Stimulated activated CD8-positive, alpha-beta memory T cell treated with anti-CD3 and anti-CD28 coated beads, Interleukin-7, amount 100 ng/mL, for 4 hours (primary cell): Measurements from ENCODE around the gene PGA3.
"Not testable (repeated sequence)": the region's sequence is repeated elsewhere in the genome, so short reads cannot be mapped to it uniquely, and the experiment has no call there.

Source experiments
- DNase-seq, 2 donors: peaks; one replicate each; pipeline ENCODE4 v3.0.0-alpha.2; 2020; ENCODE audit warnings: low read depth in 2 of 2

Gene PGA3

DNA sequence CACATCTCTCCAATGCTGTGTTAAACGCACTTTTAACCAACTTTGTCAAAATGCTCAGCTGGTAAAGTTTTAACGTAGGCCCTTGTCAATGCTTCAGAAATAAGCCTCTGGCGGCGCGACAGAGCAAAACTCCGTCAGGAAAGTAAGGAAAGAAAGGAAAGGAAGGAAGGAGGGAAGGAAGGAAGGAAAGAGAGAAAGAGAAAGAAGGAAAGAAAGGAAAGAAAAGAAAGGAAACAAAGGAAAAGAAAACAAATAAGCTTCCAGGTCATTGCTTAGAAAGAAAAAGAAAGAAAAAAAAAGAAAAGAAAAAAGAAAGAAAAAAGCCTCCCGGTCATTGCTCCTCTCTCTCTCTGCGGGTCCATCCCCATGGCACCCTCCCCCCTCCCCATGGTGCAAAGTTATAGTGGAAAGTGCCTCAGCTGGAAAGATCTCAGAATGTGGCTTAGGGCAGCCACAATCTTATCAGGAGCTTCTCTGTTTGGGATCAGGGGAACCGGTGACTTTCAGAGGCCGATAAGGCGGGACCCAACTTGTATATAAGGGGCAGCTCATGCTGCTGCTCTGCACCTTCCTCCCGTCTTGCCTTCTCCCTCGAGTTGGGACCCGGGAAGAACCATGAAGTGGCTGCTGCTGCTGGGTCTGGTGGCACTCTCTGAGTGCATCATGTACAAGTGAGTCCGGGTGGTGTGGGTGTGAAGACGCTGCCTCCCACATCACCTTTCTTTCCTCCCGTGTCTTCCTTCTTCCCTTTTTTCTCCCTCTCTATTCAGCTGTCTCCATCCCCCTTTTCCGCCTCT is at the start of gene PGA3:
Gene PGA3 (plus strand): TSS at position 566 of the 797 bp plus-strand sequence. CDS start 50 bp downstream, at position 616.
- not testable (repeated sequence) for DNase-seq

DNA sequence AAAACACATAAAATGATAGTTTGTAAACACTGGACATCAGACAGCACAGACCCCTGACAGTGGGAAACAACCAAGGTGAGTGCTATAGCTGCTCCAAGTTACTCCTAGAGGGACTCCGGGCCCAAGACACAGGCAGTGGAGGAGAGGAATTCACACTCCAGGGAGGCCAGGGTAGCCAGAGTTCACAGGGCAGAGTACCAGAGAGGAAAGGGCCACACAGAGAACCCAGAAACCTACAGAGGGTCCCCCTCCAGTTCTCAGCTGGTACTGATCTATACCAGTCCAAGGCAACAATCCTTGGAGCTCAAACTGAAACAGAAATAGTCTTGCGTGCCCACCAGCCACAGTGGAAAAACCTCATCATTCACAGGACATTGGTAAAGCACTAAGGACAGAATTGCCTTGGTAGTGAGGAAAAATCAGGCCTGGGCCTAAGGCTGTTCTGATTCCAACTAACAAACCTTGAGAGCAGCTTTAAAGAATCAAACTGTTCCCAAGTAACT is 49.7 kb upstream of the PGA3 start:
- no peak for DNase-seq

DNA sequence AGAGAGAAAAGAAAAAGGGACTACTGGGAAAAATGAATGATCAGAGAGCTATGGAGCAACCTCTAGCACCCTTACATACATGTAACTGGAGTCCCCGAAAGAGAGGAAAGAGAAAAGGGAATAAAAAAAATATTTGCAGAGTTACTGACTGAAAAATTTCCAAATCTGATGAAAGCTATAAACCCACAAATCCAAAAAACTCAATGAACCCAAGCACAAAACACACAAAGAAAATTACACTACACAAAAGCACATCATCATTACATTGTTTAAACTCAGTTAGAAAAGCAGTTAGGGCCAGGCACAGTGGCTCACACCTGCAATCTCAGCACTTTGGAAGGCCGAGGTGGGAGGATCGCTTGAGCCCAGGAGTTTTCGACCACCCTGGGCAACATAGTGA is 48.8 kb upstream of the PGA3 start:
- DNase-seq: no peak

DNA sequence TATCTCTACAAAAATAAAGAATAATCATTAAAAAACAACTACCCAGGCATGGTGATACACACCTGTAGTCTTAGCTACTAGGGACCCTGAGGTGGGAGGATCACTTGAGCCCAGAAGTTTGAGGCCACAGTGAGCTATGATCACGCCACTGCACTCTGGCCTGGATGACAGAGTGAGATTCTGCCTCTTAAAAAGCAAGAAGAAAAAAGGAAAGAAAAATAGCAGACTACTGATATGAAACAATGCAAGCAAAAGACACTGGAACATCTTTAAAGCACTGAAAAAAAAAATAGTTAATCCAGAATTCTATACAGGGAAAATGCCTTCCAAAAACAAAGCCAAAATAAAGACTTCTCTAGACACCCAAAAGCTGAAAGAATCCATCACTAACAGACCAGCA is 48.0 kb upstream of the PGA3 start:
- no peak for DNase-seq

DNA sequence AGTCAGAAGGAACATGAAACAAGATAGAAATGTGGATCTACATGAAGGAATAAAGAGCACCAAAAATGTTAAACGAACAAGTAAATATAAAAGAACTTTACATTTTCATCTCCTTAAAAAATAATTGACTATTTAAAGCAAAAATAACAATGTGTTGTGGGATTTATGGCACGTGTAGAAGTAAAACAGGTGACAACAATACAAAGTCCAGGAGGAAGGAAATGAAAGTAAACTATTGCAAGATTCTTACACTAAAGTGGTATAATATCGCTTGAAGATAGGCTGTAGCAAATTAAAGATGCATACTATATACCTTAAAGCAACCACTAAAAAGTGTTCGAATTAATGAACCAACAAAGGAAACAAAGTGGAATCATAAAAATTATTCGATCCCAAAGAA is 47.6 kb upstream of the PGA3 start:
- DNase-seq: no peak

DNA sequence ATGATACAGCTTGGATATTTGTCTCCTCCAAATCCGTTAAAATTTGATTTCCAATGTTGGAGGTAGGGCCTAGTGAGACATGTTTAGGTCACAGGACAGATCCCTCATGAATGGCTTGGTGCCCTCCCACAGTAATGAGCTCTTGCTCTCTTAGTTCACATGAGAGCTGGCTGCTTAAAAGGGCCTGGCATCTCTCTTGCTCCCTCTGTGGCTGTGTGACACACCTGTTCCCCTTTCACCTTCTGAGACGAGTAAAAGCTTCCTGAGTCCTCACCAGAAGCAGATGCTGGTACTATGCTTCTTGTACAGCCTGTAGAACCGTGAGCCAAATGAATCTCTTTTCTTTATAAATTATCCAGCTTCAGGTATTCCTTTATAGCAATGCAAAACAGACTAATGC is 45.6 kb upstream of the PGA3 start:
- DNase-seq: no peak

DNA sequence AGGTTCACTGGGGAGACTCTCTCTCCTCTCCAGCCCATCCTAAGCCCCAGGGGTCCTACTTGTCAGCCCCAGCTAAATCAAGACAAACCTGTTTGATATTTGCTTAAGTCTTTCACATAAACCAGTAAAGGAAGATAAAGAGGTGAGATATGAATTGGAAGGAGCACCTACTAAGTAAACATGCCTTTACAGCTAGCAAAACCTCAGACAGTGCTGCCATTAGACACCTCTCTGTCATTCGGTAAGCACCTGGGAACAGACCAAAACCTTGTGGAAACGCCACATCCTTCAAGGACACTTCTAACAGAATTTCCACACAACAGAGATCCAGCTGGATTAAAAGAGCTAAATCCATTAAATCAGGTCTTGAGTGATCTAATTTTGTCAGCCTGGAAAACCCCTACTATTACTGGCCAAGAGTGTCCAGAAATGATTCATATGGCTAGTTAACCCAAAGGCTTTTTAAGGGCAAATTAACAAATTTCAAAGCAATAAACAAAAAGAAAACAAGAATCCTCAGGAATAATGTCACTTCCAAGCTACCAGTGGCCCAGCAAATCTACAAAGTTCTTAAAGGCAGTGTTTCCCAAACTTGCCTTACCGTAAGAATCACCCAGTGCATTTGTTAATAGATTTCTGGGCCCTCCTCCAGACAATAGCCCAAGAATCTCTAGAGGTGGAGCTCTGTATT is 44.5 kb upstream of the PGA3 start:
- DNase-seq: no peak

DNA sequence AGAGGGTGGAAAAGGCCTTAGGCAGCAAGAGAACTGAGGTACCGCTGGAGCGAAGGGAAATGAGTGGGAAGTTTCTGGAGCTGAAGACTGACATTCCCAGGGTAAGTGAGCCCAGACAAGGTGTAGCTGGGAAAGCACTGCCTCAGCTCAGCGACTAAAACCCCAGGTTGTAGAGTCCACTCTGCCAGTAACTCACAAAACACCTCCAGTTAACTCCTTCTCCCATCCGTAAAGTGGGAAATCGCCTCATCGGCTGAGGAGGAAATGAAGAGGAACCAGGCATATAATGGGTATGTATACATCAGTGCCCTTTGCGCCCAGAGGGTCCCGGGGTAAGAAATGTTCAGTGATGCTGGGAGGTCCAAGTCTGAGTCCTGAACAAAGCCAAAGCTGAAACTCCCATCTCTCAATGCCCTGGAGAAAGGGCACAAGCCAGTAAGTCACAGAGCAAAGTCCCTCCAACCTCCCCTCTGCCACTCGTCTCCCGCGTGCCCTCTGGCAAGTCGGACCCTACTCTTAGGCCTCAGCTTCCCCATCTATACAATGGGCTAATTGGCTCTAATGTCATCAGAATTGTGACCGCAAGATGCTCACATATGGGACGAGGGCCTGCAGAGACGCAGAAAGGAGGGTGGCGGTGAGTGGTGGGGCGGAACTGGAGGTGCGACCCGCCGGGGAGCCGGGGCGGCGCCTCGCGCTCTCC is 42.7 kb upstream of the PGA3 start:
- DNase-seq: no peak

DNA sequence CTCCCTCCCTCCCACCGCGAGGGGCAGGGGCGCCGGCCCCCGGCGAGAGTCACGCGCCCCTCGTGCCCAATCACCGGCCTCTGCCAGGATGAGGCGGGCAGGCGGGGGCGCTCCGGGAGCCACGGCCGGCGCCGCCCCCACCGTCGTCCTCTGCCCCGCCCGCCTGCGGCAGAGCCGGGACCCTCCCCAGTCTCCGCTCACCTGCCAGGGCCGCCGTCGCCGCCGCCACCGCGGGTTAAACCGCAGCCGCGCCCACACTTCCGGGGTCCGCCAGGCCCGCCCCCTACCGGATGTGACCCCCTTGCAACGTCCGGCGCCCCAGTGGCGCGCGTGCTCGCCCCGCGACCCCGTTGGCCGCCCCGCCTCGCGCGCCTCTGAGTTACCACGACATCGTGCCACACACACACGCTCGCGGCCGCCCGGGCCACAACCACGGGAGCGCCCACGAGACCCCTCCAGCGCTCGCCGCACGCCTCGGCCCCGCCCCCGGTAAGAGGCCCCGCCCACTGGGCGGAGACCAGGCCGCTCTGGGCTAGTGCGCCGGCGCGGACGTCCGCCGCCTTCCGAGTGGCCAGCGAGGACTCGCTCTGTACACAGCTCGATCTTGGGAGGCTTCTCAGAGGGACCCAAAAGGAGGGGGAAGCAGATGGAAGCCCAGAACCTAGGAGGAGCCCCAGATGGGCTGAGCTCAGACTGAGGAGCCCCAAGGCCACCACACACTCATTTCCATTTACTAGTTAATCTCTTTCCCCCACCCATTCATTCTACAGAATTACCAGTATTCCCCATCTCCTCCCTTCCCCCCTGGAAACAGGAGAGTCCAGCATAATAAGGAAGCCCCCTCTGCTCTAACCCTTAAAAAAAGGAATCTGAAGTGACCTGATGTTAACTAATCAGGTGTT is 41.9 kb upstream of the PGA3 start, which contains the start of gene VPS37C:
Gene VPS37C (minus strand): TSS at position 237 of the 902 bp plus-strand sequence. CDS start 22,597 bp downstream, outside the sequence.
- DNase-seq: peak; percentile 80 to 90

DNA sequence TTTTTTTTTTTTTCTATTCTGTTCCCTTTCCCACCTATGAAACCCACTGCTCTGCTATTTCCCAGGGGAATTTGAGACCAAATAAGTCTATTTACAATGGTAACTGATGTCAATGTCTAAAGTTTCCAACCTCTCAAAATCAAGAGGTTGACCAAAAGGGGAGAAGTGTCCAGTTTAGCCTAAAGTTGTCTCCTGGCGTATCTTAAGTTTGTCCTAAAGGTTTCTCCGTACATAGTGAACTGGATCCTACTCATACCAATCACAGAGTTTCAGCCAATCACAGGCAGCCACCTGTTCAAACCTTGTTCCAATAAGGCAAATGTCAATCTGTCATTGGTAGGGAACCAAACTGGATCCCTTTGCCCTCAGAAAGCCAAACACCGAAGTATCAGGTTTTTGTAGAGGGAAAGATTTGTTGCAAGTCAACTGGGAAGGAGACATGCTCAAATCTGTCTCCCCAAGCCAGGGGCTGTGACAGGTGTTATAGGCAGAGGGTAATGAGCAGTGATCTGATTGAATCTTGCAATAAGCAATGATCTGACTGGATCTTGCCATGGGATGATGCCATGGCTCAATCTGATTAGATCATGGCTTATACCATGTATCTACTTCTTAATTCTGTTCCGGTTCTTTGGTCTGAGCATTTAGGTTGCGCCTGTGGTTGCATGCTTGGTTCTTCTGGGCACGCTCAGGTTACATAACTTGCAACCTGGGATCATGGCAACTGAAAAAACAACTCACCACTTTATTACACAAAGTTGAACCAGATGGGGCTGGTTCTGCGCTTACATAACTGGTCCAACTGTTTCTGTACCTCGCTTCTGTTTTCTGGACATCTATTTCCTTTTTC is 41.0 kb upstream of the PGA3 start:
- DNase-seq: no peak

DNA sequence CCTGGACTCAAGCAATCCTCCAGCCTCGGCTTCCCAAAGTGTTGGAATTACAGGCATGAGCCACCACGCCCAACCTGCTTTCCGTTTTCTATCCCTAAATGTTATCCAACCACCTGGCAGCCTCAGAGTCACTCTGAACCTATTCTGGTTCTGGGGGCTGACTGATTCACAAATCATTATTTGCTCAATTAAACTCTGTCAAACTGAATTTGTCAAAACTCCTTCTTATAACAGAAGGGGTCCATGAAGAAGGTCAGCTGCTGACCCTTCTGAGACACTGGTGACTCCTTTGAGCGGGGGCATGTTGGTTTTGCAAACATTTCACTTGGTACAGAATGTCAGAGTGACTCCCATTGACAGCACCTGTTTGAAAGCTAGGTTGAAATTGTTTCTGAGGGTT is 40.3 kb upstream of the PGA3 start:
- DNase-seq: no peak

DNA sequence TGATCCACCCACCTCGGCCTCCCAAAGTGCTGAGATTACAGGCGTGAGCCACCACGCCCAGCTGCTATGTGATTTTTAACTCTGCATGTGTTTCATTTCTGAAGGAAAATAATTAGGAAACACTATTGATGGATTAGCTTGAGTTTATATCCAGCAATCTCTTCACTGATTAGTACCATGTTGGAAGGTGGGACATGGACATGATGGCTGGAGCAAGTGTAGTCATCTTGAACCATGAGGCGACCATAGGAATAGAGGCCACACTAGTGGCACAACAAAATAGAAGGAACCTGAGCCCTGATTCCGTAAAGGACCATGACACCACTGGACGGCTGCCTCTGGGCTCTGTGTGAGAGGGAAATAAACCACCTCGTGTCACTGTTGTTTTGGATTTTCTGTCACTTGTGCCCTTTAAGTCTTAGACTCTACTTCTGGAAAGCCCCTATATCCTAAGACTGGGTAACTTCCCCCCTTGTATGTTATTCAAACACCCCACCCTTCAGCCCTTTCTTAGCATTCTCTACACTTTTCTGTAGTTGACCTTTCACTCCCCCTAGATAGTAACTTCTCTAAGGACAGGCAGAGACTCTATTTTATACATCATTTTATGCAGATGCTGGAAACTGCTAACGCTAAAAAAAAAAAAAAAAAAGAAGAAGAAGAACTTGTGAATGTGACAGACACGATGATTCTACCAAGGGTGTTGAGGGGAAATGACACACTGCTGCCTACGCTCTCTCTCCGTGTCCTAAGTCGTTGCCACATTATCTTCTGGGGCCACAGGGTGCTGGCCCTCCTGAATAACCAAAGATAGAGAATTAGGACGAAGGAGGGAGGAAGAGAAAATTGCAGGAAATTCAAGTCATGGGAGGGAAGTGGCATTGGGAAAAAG is 39.4 kb upstream of the PGA3 start:
- no peak for DNase-seq

DNA sequence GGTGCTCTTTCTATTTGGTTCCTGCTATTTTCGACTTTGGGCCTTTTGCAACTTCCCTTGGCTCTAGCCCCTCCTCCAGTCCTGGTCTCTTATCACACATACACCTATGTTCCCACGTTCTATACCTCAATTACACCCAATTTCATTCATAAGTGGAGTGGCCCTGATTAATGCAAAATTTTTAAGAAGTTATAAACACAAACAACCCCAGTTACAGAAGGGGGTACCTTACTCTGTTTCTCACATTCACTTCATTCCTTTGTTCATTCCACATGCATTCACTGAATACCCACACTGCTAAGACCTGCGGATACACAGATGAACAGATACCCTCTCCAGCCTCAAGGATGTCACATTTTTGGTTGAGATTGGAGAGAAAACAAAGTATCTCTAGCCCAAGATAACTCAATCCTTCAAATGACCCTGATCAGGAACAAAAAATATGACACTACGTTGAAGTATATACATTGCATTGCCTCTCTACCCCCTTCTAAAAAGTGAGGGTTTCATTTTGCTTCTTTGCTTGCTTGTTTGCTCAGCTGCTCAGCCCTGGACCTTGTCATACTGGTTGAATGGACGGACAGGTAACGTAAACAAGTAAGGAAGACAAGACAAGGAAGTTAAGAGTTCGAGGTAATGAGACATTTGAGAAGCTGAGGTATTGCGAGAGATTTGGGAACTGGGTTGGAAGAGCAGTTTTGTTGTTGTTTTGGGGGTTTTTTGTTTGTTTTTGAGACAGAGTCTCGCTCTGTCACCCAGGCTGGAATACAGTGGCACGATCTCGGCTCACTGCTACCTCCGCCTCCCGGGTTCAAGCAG is 38.5 kb upstream of the PGA3 start:
- DNase-seq: no peak

DNA sequence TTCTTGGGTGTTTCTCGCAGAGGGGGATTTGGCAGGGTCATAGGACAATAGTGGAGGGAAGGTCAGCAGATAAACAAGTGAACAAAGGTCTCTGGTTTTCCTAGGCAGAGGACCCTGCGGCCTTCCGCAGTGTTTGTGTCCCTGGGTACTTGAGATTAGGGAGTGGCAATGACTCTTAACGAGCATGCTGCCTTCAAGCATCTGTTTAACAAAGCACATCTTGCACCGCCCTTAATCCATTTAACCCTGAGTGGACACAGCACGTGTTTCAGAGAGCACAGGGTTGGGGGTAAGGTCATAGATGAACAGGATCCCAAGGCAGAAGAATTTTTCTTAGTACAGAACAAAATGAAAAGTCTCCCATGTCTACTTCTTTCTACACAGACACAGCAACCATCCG is 37.5 kb upstream of the PGA3 start:
- DNase-seq: not testable (repeated sequence)

DNA sequence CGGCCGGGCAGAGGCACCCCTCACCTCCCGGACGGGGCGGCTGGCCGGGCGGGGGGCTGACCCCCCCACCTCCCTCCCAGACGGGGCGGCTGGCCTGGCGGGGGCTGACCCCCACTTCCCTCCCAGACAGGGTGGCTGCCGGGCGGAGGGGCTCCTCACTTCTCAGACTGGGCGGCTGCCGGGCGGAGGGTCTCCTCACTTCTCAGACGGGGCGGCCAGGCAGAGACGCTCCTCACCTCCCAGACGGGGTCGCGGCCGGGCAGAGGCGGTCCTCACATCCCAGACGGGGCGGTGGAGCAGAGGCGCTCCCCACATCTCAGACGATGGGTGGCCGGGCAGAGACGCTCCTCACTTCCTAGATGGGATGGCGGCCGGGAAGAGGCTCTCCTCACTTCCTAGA is 37.0 kb upstream of the PGA3 start:
- not testable (repeated sequence) for DNase-seq

DNA sequence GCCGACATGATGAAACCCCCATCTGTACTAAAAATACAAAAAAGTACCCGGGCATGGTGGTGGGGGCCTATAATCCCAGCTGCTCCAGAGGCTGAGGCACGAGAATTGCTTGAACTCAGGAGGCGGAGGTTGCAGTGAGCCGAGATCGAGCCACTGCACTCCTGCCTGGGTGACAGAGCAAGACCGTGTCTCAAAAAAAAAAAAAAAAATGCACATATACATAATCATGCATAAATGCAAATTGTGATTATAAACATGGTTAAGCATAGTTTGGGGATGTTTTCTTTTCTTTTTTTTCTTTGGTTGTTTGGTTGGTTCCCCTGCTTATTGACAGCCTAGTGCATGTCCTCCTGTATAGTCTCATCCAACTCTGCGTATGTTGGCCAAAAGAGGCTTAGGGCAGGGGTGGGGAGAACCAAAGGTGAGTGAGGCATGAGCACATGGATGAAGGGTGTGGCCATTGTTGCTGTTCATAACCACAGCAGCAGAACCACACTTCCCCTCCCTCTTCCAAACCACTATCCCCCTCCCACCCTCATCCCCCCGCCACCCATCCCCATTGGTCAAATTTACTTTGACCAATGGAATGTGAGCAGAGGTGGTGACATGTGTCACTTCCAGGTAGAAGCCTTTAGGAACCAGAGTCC is 35.1 kb upstream of the PGA3 start:
- DNase-seq: no peak

DNA sequence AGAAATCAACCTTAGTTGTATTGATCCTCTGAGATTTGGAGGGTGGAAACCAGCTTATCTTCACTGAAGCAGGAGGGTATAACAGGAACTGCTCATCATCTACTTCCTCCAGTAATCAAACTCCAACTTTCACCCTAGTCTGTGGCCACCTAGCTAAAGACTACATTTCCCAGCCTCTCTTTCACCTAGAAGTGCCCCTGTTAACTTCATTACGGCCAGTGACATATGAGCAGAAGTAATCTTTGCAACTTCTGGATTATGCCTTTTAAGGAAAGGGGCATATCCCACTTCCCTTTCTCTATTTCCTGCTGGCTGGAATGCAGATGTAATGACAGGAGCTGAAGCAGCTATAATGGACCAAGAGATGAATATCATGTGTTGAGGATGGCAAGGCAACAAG is 34.5 kb upstream of the PGA3 start:
- no peak for DNase-seq

DNA sequence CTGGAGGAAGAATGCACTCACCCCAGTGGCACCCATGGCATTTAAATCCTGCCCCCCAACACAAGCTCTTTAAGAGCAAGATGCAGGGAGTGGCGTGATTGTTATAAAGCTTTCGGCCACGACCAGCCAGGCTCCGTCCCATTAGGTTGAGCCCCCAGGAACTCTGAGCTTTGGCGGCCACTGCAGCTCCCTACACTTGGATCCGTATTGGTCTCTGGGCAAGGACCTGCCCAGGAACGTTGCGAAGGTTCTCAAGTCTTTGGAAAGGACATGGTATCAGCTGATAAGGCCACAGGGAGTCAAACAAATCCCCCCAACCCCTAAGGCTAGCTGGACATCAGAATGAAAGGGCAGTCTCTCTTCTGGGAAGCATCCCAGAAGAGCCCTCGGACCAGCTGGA is 32.7 kb upstream of the PGA3 start:
- no peak for DNase-seq
